Measurements from ENCODE around the gene PTPRD. TPM values are rescaled to one million over a fixed set of nuclear protein-coding genes. Genes with fewer than 3 reads are reported as not detected.

The PTPRD gene
- total RNA-seq, 1 experiment from 2014 or later = 0.02 TPM

GRCh38 chr9:8713811-8714165 lies 1899.0 kb downstream of the PTPRD start:
- H3K9ac ChIP-seq (ENCODE audit: low read length) = no peak overlapping the region
- H3K9me3 ChIP-seq (ENCODE audit: control insufficient read depth in 1 of 2, insufficient read depth in 1 of 2, low read depth in 1 of 2, low read length in 2 of 2) = peaks cover 6 to 23% of the 10 kb centered on the region in 2 experiments; a peak in 2 of 4 replicates
- POLR2A ChIA-PET = no interaction called here
- RAD21 ChIA-PET (ENCODE audit: low non-redundant PET in 1 of 2, low total read pairs in 2 of 2, uncharacterized antibody in 2 of 2, unreplicated experiment in 2 of 2) = no interaction called here
- no peak overlapping the region for H3K4me3 ChIP-seq (replicated peaks in 1 of 2; ENCODE audit: low read depth in 1 of 2, low read length in 2 of 2)
- H3K79me2 ChIP-seq (ENCODE audit: insufficient read depth, low read length) = no peaks in the 10 kb centered on the region
- CTCF ChIA-PET = no interaction called here
- no peaks in the 10 kb centered on the region for H4K20me1 ChIP-seq (ENCODE audit: insufficient read depth)
- H3K36me3 ChIP-seq (ENCODE audit: control insufficient read depth in 1 of 2, insufficient read depth in 2 of 2, low read length in 2 of 2) = no peaks in the 10 kb centered on the region
- no peaks in the 10 kb centered on the region for H3K9me2 ChIP-seq (ENCODE audit: insufficient read depth)
- no TSS peak for BruUV-seq (replicated peaks)
- no peak for ATAC-seq
- intact Hi-C loops (cut with micrococcal nuclease) = no loop called here
- H3K4me1 ChIP-seq (ENCODE audit: control insufficient read depth in 1 of 2, insufficient read depth in 2 of 2, low read length in 2 of 2) = no peaks in the 10 kb centered on the region
- H3K27me3 ChIP-seq (ENCODE audit: insufficient read depth, low read length) = no peaks in the 10 kb centered on the region
- TF ChIP-seq POLR2A (IDR thresholded peaks at IDR 0.05; ENCODE audit: borderline replicate concordance, extremely low read depth, insufficient read depth, insufficient read length) (no peak), POLR2AphosphoS5 (IDR thresholded peaks at IDR 0.05; ENCODE audit: low read depth, low read length) (no peak), SP1 (IDR thresholded peaks at IDR 0.05; ENCODE audit: low read depth) (no peak), EZH2 (IDR thresholded peaks at IDR 0.05) (no peak), ZNF274 (IDR thresholded peaks at IDR 0.05; ENCODE audit: low read depth, low read length) (no peak), ZFX (IDR thresholded peaks at IDR 0.05) (no peak), YY1 (IDR thresholded peaks at IDR 0.05; ENCODE audit: extremely low read depth, insufficient replicate concordance, low read depth, low read length) (no peak), EZH2phosphoT487 (IDR thresholded peaks at IDR 0.05; ENCODE audit: borderline replicate concordance) (no peak), SRF (IDR thresholded peaks at IDR 0.05; ENCODE audit: low read depth) (no peak), ELF1 (IDR thresholded peaks at IDR 0.05; ENCODE audit: borderline replicate concordance, low read depth) (no peak), JUND (IDR thresholded peaks at IDR 0.05) (no peak), EGR1 (IDR thresholded peaks at IDR 0.05; ENCODE audit: low read depth) (no peak), FOSL1 (IDR thresholded peaks at IDR 0.05; ENCODE audit: low read depth) (no peak), ZBTB33 (IDR thresholded peaks at IDR 0.05; ENCODE audit: extremely low read depth, insufficient replicate concordance, low read length) (no peak), ATF3 (IDR thresholded peaks at IDR 0.05) (no peak), SIN3A (IDR thresholded peaks at IDR 0.05; ENCODE audit: low read depth) (no peak), CEBPB (IDR thresholded peaks at IDR 0.05; ENCODE audit: low read depth) (no peak), TCF7L2 (IDR thresholded peaks at IDR 0.05; ENCODE audit: borderline replicate concordance, extremely low read depth, insufficient read depth, insufficient read length) (no peak)
- TF ChIP-seq, protein P1, sequence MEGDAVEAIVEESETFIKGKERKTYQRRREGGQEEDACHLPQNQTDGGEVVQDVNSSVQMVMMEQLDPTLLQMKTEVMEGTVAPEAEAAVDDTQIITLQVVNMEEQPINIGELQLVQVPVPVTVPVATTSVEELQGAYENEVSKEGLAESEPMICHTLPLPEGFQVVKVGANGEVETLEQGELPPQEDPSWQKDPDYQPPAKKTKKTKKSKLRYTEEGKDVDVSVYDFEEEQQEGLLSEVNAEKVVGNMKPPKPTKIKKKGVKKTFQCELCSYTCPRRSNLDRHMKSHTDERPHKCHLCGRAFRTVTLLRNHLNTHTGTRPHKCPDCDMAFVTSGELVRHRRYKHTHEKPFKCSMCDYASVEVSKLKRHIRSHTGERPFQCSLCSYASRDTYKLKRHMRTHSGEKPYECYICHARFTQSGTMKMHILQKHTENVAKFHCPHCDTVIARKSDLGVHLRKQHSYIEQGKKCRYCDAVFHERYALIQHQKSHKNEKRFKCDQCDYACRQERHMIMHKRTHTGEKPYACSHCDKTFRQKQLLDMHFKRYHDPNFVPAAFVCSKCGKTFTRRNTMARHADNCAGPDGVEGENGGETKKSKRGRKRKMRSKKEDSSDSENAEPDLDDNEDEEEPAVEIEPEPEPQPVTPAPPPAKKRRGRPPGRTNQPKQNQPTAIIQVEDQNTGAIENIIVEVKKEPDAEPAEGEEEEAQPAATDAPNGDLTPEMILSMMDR (IDR thresholded peaks at IDR 0.05 in 2 of 3, conservative IDR thresholded peaks at IDR 0.05 in 1 of 3; ENCODE audit: borderline replicate concordance in 1 of 3, insufficient read depth in 1 of 3, low read depth in 2 of 3, low read length in 2 of 3) = no peak
- TF ChIP-seq, protein P2, sequence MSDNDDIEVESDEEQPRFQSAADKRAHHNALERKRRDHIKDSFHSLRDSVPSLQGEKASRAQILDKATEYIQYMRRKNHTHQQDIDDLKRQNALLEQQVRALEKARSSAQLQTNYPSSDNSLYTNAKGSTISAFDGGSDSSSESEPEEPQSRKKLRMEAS (IDR thresholded peaks at IDR 0.05) = no peak
- no peak overlapping the region for H3K4me2 ChIP-seq (ENCODE audit: low read length)
- no peak for DNase-seq (ENCODE audit: low read depth, low spot score)
- no peak overlapping the region for H3K27ac ChIP-seq (ENCODE audit: low read depth, low read length)
- H2AFZ ChIP-seq (ENCODE audit: low read depth, low read length, poor library complexity, severe bottlenecking) = no peak overlapping the region
